Measurements from ENCODE around the gene HYLS1.

HYLS1 gene

DNA sequence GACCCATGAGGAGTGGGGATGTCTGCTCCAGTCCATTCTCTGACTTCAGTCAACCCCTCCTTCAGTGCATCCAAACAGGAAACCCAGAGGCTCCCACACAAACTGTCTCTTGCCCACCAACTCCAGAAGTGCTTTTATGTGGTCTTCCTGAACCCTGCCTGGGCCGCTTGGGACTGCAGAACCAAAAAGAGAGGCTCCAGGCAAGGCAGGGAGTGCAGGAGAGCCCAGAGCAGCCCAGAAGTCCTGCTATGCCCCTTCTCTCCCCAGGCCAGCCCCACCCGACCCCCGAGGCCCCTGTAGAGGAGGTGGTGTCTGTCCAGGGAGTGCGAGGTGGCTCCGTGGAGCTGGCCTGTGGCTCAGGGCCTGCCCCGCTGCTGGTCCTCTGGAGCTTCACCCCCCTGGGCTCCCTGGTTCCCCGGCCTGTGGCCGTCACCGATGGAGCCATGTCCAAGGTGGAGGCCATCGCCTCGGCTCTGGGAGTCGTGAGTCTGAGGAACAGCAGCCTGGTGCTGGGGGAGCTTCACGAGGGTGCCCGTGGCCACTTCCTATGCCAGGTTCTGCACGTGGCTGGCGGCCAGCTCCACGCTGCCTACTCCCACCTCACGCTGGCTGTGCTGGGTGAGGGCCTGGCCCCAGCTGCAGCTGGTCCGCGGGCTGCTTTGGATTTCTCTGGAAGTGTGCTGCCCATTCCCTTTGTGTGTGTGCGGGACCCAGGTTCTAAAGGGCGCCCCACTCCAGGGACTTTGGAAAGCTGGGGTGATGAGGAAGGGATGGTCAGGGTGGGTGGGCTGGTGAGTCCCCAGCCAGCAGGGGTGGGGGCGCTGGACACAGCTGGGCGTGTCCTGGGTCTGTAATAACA is 60.2 kb downstream of the HYLS1 start:
- no peak for DNase-seq (ENCODE audit: low read depth, low spot score)
- no peak overlapping the region for H3K9ac ChIP-seq (ENCODE audit: insufficient read length)
- no peak overlapping the region for H3K27ac ChIP-seq

DNA sequence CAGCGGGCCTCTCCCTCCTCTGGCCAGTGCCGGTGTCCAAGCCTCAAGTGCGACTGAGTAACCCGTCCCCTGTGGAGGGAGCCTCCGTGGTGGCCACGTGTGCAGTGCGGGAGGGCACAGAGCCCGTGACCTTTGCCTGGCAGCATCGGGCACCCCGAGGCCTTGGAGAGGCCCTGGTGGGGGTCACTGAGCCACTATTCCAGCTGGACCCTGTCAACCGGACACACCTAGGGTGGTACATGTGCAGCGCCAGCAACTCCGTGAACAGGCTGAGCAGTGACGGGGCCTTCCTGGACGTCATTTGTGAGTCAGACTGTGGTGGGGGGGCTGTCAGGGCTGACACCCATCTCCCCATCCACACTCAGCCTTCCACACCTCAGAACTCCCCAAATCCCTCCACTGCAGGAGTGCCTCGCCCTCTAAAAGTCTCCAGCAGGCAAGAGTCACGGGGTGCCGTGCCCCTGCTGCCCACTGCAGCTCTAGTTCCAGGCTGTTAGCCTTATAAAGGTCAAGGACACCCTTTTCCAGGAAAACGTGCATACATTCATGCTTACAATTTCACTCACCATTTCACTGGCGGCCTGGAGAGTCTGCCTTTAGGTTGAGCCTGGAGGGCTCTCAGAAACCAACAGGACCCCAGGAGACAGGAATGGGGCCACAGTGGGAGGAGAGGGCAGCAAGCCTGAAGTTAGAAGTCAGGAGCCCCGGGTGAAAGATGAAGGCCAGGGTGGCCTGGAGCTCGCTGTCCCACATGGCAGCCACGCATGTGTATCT is 61.0 kb downstream of the HYLS1 start:
- H3K9me3 ChIP-seq (ENCODE audit: low read depth, low read length): no peaks in the 10 kb centered on the region
- H3K4me3 ChIP-seq: no peak overlapping the region
- H3K36me3 ChIP-seq (ENCODE audit: insufficient read depth, low read length): no peaks in the 10 kb centered on the region
- no peak for TF ChIP-seq EZH2 (IDR thresholded peaks at IDR 0.05)
- TF ChIP-seq FOXP2 (optimal IDR thresholded peaks at IDR 0.05; ENCODE audit: control extremely low read depth, extremely low read length, insufficient read depth): no peak
- TF ChIP-seq POLR2AphosphoS5 (IDR thresholded peaks at IDR 0.05; ENCODE audit: borderline replicate concordance, low read depth, low read length): no peak
- no peak overlapping the region for H3K9ac ChIP-seq (ENCODE audit: insufficient read length)
- DNase-seq (ENCODE audit: low read depth, low spot score): no peak
- H3K27ac ChIP-seq: no peak overlapping the region

More for the DNA sequence above, 60.2 kb downstream of the HYLS1 start:
- TF ChIP-seq POLR2AphosphoS5 (IDR thresholded peaks at IDR 0.05; ENCODE audit: borderline replicate concordance, low read depth, low read length) (no peak), EZH2 (IDR thresholded peaks at IDR 0.05) (no peak)
- H3K4me3 ChIP-seq: no peak overlapping the region
- no peaks in the 10 kb centered on the region for H3K36me3 ChIP-seq (ENCODE audit: insufficient read depth, low read length)
- H3K9me3 ChIP-seq (ENCODE audit: low read depth, low read length): no peaks in the 10 kb centered on the region

DNA sequence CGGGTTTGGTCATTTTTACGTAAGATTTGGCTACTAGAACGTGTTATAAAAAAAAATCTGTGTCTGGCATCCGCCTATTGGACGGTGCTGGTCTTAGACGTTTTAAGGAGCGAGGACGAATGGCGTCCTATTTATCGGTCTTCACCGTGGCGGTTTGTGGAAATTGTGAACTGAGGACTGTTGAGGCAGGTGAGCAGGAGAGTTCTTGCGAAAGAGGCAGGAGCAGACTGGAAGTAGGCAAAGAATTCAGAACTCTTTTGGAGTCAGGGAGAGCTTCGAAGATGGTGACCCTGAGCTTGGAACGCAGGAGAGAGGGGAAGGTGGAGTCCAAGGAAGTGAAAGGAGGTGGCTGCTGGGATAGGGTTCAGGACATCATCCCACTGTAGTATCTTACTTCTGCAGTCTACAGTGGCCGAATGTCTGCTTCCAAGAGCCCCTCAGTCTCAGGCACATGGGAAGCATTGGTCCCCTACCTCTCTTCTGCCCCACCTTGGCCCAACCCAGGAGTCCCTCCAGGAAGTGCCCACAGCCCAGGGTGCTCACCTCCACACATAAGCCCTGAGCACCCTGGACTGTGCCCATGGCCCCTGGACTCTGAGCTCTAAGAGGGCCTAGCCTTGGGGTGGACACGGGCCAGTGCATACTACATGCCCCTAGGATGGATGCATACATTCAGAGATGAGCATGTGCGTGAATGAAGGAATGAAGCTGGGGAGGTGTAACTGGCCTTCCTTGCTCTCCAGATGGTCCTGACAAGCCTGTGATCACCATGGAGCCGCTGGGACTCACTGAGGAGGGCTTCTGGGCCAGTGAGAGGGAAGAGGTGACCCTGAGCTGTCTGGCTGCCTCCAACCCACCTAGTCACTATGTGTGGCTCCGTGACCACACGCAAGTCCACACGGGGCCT is 62.1 kb downstream of the HYLS1 start:
- Histone ChIP-seq H3K9ac (ENCODE audit: insufficient read length) (no peak overlapping the region), H3K27ac (no peak overlapping the region), H3K36me3 (ENCODE audit: insufficient read depth, low read length) (no peaks in the 10 kb centered on the region), H3K4me3 (no peak overlapping the region), H3K9me3 (ENCODE audit: low read depth, low read length) (no peaks in the 10 kb centered on the region)
- DNase-seq (ENCODE audit: low read depth, low spot score): no peak
- TF ChIP-seq POLR2AphosphoS5 (IDR thresholded peaks at IDR 0.05; ENCODE audit: borderline replicate concordance, low read depth, low read length) (no peak), FOXP2 (optimal IDR thresholded peaks at IDR 0.05; ENCODE audit: control extremely low read depth, extremely low read length, insufficient read depth) (no peak), EZH2 (IDR thresholded peaks at IDR 0.05) (no peak)

DNA sequence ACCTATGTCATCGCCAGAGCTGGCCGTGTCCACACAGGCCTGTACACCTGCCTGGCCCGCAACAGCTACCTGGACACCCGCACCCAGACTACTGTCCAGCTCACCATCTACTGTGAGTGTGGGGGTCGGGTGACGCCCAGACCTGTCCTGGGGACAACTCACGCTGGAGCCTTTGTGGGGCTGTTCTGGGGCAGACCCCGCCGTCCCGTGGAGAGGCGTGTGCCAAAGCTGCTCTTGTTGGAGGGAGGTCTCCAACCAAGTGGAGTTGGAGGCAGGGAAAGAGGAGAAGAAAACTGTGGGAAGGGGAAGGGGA is 62.7 kb downstream of the HYLS1 start:
- H3K9ac ChIP-seq (ENCODE audit: insufficient read length): no peak overlapping the region
- DNase-seq (ENCODE audit: low read depth, low spot score): no peak
- no peak overlapping the region for H3K4me3 ChIP-seq
- H3K9me3 ChIP-seq (ENCODE audit: low read depth, low read length): no peaks in the 10 kb centered on the region
- no peak overlapping the region for H3K27ac ChIP-seq
- TF ChIP-seq POLR2AphosphoS5 (IDR thresholded peaks at IDR 0.05; ENCODE audit: borderline replicate concordance, low read depth, low read length) (no peak), EZH2 (IDR thresholded peaks at IDR 0.05) (no peak)
- no peaks in the 10 kb centered on the region for H3K36me3 ChIP-seq (ENCODE audit: insufficient read depth, low read length)
